Measurements from ENCODE around the gene SAMM50.

Gene SAMM50

DNA sequence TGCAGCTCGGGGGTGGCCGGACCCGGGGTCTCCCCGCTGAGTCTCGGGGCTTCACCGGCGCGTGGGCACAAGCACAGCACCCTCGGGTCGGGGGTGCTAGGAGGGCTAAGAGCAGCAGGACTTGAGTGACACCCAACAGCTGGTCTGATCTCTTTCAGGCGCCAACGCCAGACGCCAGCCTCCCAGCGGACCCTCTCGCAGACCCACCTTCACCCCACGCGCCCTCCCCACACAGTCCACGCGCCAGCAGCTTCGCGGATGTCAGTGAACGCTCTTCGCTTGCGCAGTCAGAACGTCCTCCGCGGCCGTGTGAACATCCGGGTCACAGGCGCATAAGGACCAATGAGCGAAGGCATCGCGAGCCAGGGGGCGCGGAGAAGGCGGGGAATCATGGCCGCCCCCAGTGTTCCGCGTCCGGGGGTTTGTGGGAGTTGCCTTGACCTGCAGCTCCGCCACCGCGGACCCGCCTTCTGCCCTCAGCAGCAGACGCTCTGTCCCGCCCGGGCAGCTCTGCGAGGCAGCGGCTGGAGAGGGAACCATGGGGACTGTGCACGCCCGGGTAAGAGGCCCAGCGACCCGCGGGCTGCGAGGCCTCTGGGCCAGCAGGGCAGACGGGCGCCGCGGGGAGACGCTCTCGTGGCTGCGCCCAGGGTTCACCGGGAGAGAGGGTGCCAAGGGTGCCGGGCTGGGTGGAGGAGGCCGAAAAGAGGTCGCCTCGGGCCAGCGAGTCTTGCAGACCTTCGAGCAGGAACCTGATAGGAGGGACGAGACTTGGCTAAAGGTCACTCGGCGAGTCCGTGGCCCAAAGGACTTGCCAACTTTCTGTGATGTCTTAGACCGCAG is at the start of gene SAMM50:
Gene SAMM50 (plus strand): TSS at position 403 of the 843 bp plus-strand sequence. CDS start 136 bp downstream, at position 539.
- ATAC-seq (replicated peaks) (peak; percentile 94), DNase-seq (peak; percentile 87)
- peaks cover 7 to 8% of the 10 kb centered on the region in 2 donors for H3K36me3 Mint-ChIP-seq
- no peaks in the 10 kb centered on the region for H3K9me3 Mint-ChIP-seq
- peaks cover 4 to 12% of the 10 kb centered on the region in 2 donors for H3K27me3 Mint-ChIP-seq
- H3K27ac Mint-ChIP-seq = peak within 1 kb of the TSS; percentile 97
- H3K4me3 Mint-ChIP-seq = peak within 1 kb of the TSS; percentile 87 to 95
- peaks cover 20 to 31% of the 10 kb centered on the region in 2 donors for H3K4me1 Mint-ChIP-seq

DNA sequence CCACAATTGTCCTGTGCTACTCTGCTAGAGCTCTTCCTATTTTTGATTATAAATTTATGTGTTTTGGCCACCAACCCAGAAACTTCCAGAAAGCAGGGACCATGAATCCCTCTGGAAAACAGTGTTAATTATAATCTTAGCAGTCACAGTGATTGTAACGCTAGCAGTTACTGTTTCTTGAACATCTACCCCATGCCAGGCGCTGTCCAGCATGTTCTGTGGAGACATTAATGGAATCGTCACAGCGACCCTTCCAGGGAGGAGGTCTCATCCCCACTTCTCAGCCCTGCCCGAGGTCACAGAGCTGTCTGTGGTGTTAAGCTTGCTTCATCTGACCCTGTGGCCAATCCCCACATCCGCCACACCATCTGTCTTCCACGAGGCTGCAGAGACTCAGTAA is 49.6 kb upstream of the SAMM50 start:
- no peaks in the 10 kb centered on the region for H3K36me3 Mint-ChIP-seq
- no peak overlapping the region for H3K27ac Mint-ChIP-seq
- ATAC-seq (replicated peaks) (no peak), DNase-seq (no peak)
- peaks cover 33 to 54% of the 10 kb centered on the region in 2 donors for H3K27me3 Mint-ChIP-seq
- no peak overlapping the region for H3K4me3 Mint-ChIP-seq
- no peaks in the 10 kb centered on the region for H3K9me3 Mint-ChIP-seq
- H3K4me1 Mint-ChIP-seq = no peaks in the 10 kb centered on the region

DNA sequence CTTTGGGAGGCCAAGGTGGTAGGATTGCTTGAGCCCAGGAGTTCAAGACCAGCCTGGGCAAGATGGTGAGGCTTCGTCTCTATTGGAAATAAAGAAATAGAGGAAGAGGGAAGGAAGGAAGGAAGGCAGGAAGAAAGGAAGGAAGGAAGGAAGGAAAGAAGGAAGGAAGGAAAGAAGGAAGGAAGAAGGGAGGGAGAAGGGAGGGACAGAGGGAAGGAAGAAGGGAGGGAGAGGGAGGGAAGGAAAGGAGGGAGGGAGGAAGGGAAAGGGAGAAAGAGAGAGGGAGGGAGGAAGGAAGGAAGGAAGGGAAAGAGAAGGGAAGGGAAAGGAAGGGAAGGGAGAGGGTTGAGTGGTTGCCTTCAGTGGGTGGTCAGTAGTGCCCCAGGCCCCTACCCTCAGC is 45.5 kb upstream of the SAMM50 start:
- Mint-ChIP-seq H3K27me3 (peaks cover 31 to 43% of the 10 kb centered on the region in 2 donors), H3K4me3 (no peak overlapping the region), H3K36me3 (no peaks in the 10 kb centered on the region), H3K27ac (no peak overlapping the region), H3K9me3 (peaks cover 0 to 2% of the 10 kb centered on the region in 2 donors), H3K4me1 (no peaks in the 10 kb centered on the region)
- ATAC-seq (replicated peaks) (no peak), DNase-seq (no peak)

DNA sequence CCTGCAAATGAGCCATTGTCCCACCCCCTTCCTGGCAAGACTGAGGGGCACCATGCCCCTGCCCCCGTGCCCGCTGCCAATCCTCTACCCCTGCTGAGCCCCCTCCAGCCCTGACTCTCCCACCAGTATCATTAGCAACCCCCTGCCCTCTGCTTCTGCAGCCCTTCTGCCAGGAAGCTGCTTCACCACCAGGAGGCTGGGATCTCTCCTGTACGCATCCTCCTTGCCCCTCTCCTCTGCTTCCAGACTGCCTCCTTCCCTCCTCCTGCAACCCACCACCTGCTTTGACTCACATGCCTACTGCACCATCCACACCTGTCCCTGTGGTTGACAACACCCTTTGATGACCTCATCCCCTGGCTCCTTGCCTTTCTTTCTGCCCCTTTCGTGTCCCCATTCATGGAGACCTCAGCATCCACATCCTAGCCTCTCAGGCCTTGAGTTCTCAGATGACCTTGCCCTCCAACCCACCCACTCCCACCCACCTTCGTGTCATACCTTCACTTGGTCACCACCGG is 45.0 kb upstream of the SAMM50 start:
- H3K36me3 Mint-ChIP-seq = no peaks in the 10 kb centered on the region
- H3K9me3 Mint-ChIP-seq = peaks cover 0 to 2% of the 10 kb centered on the region in 2 donors
- H3K4me1 Mint-ChIP-seq = no peaks in the 10 kb centered on the region

DNA sequence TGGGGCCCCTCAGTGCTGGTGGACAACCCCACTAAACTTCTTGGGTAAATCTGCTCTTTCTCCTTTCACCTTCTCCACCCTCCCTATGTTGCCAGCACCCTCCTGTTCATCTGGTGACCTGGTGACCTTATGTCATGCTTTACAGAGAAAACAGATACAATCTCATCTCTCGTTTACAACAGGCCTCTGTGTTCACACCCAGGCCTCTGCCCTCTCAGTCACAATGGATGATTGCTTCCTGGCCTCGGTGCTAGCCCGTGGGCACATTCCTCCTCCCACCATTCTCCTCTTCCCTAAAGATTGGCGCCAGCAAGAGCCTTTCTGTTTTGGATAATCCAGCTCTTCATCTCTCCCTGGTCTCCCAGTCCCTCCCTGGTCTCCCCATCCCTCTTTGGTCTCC is 43.9 kb upstream of the SAMM50 start:
- ATAC-seq (replicated peaks) (no peak), DNase-seq (no peak)
- H3K9me3 Mint-ChIP-seq = peaks cover 0 to 2% of the 10 kb centered on the region in 2 donors
- H3K4me3 Mint-ChIP-seq = no peak overlapping the region
- no peaks in the 10 kb centered on the region for H3K36me3 Mint-ChIP-seq
- H3K27ac Mint-ChIP-seq = no peak overlapping the region
- H3K27me3 Mint-ChIP-seq = peaks cover 28 to 43% of the 10 kb centered on the region in 2 donors
- H3K4me1 Mint-ChIP-seq = no peaks in the 10 kb centered on the region

More for the DNA sequence above, 45.0 kb upstream of the SAMM50 start:
- no peak overlapping the region for H3K27ac Mint-ChIP-seq
- H3K4me3 Mint-ChIP-seq = no peak overlapping the region
- ATAC-seq (replicated peaks) = no peak
- DNase-seq = no peak
- peaks cover 30 to 43% of the 10 kb centered on the region in 2 donors for H3K27me3 Mint-ChIP-seq

DNA sequence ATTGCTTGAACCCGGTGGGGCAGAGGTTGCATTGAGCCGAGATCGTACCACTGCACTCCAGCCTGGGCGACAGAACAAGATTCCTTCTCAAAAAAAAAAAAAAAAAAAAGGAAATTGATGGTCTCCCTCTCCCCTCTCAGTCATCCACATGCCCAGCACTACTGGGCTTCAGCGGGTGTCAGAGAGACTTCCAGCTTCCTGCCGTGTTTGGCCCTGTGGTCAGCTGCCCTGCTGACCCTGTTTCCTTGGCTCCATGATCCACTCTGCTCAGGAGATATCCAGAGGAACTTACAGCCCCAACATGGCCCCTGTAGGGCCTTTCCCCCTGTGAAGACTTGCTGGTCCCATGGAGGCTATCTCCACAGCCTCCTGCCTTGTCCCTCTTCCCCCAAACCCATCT is 37.7 kb upstream of the SAMM50 start:
- ATAC-seq (replicated peaks) (no peak), DNase-seq (no peak)
- Mint-ChIP-seq H3K27ac (no peak overlapping the region), H3K4me1 (no peaks in the 10 kb centered on the region), H3K9me3 (peaks cover 0 to 2% of the 10 kb centered on the region in 2 donors), H3K4me3 (no peak overlapping the region), H3K27me3 (peaks cover 45 to 52% of the 10 kb centered on the region in 2 donors), H3K36me3 (no peaks in the 10 kb centered on the region)

DNA sequence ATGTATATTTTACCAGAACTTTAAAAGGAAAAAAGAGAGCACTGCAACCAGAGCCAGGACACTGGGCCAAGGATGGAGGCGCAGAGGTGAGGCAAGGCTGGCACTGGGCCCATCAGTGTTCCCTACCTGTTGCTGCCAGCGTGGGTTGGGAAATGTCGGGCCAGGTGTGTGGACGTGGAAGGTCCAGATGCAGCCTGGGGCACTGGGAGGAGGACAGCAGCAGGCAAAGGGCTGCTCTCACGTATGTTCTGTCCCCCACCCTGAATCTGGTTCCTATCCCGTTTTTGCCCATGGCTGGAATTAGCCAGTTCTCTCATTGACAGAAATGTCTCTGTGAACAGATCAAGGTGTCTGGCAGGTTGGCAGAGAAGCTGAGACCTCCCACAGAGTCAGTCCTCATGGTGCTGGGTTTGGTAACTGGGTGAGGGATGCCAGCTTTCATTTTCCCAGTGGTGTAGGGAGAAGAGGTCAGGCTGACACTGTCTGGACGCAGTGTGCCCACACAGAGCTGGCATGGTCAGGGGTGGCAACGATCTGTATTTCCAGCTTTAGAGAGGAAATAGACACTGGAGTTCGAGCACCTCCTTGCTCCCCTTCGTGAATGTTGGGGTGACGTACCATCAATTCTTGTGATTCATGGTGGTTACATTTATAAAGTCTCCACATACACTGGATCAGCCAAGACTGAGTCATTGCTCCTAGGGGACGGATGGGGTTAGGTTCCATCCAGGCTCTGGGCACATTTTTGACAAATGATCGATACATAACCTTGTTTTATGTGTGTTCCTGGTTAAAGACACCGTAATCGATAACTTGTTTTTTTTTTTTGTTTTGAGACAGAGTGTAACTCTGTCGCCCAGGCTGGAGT is 35.9 kb upstream of the SAMM50 start:
- H3K9me3 Mint-ChIP-seq = no peaks in the 10 kb centered on the region
- DNase-seq (no peak), ATAC-seq (replicated peaks) (no peak)
- peaks cover 0 to 2% of the 10 kb centered on the region in 2 donors for H3K36me3 Mint-ChIP-seq
- peaks cover 51 to 64% of the 10 kb centered on the region in 2 donors for H3K27me3 Mint-ChIP-seq
- H3K4me3 Mint-ChIP-seq = no peak overlapping the region
- no peak overlapping the region for H3K27ac Mint-ChIP-seq
- peaks cover 6 to 13% of the 10 kb centered on the region in 2 donors for H3K4me1 Mint-ChIP-seq

DNA sequence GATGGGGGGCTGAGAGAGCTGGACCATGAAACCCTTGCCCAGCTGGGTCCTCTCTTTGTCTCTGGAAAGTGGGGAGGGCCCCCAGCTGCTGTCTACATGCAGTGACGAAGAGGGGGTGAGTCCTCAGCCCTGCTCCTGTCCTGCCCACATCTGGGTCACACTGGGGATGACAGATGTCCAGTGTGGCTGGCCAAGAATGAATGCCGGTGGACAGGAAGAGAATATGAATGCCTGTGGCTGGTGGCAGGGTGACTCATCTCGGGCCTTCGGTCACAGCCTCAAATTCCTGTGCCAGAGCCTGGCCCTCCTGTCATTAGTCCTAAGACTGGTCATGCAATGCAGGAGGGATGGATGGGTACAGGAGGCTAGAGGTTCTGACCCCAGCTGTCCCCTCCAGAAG is 33.9 kb upstream of the SAMM50 start:
- Mint-ChIP-seq H3K4me3 (no peak overlapping the region), H3K27ac (no peak overlapping the region), H3K27me3 (peaks cover 66 to 81% of the 10 kb centered on the region in 2 donors), H3K36me3 (peaks cover 0 to 2% of the 10 kb centered on the region in 2 donors), H3K9me3 (no peaks in the 10 kb centered on the region), H3K4me1 (peaks cover 6 to 18% of the 10 kb centered on the region in 2 donors)
- DNase-seq (no peak), ATAC-seq (replicated peaks) (no peak)

DNA sequence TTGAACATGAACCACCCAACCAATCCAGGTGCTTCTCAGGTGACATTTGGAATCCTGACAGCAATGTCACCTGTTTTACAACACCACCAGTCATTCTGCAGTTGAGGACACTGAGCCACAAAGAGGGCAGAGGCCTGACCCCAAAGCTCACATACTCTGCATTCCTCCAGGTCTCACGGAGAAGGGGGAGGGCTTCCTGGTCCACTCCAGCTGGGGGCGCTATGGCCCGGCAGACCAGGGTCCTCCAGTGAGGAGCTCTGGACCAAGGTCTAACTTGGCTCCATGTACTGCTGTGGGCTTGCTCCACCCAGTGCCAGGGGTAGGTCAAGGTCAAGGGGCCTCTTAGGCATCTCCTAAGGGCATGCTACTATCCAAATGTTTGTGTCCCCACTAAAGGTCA is 33.1 kb upstream of the SAMM50 start:
- no peak for ATAC-seq (replicated peaks)
- no peak overlapping the region for H3K4me3 Mint-ChIP-seq
- H3K9me3 Mint-ChIP-seq = no peaks in the 10 kb centered on the region
- H3K27ac Mint-ChIP-seq = no peak overlapping the region
- H3K36me3 Mint-ChIP-seq = peaks cover 0 to 2% of the 10 kb centered on the region in 2 donors
- DNase-seq = no peak
- H3K27me3 Mint-ChIP-seq = peaks cover 62 to 76% of the 10 kb centered on the region in 2 donors
- peaks cover 6 to 18% of the 10 kb centered on the region in 2 donors for H3K4me1 Mint-ChIP-seq

DNA sequence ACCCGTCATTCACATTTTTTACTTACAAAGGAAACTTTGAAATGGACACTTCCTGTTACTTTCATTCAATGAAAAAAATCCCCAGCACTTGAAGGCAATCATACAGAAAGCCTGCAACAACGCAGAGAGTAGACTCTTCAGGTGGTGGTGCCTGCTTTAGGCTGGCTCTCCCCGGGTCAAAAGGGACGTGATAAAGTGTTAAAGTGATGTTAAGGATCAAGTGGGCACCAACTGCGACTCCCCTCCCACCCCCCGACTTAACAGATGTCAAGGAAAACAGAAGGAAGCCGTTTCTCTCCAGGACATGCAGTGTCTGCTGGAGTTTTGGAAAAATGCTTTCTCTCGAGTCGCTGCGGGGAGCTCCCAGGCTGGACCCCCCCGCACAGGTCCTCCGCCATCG is 32.1 kb upstream of the SAMM50 start:
- Mint-ChIP-seq H3K27me3 (peaks cover 53 to 72% of the 10 kb centered on the region in 2 donors), H3K27ac (peak overlapping the region; percentile 80), H3K4me1 (peaks cover 6 to 18% of the 10 kb centered on the region in 2 donors), H3K36me3 (peaks cover 0 to 2% of the 10 kb centered on the region in 2 donors), H3K4me3 (peak overlapping the region; percentile 78 to 80), H3K9me3 (no peaks in the 10 kb centered on the region)
- ATAC-seq (replicated peaks) (peak; percentile 74 to 78), DNase-seq (peak; percentile 9)

DNA sequence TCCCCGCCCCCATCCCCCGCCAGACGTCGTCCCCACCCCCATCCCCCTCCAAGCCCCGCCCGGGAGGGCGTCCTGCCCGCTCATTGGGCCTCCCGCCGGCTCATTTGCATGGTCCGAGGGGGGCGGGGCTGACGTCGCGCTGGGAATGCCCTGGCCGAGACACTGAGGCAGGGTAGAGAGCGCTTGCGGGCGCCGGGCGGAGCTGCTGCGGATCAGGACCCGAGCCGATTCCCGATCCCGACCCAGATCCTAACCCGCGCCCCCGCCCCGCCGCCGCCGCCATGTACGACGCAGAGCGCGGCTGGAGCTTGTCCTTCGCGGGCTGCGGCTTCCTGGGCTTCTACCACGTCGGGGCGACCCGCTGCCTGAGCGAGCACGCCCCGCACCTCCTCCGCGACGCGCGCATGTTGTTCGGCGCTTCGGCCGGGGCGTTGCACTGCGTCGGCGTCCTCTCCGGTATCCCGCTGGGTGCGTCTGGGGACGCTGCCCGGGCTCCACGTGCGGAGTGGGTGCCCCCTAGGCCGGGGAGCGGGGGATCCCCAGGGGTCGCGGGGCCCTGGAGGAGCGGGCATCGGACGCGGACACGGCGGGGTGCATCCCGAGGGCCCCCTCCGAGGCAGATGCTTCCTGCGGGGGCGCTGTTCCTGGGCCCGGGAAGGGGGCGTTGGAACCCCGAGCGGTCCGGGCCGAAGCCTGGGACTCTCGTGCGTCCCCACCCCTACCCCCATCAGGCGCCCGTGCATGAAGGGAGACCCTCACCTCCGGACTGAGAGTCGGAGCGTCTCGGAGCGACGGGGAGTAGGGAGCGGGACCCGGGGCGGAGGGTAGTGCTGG is 31.4 kb upstream of the SAMM50 start, which contains the start of gene PNPLA3:
Gene PNPLA3 (plus strand): TSS at position 175 of the 834 bp plus-strand sequence. CDS start 107 bp downstream, at position 282.
- ATAC-seq (replicated peaks) (peak; percentile 87 to 88), DNase-seq (peak; percentile 48)
- H3K27me3 Mint-ChIP-seq = peaks cover 51 to 69% of the 10 kb centered on the region in 2 donors
- peaks cover 6 to 18% of the 10 kb centered on the region in 2 donors for H3K4me1 Mint-ChIP-seq
- peak within 1 kb of the TSS; percentile 88 for H3K27ac Mint-ChIP-seq
- H3K9me3 Mint-ChIP-seq = no peaks in the 10 kb centered on the region
- H3K36me3 Mint-ChIP-seq = peaks cover 0 to 2% of the 10 kb centered on the region in 2 donors
- H3K4me3 Mint-ChIP-seq = peak within 1 kb of the TSS; percentile 78 to 84

DNA sequence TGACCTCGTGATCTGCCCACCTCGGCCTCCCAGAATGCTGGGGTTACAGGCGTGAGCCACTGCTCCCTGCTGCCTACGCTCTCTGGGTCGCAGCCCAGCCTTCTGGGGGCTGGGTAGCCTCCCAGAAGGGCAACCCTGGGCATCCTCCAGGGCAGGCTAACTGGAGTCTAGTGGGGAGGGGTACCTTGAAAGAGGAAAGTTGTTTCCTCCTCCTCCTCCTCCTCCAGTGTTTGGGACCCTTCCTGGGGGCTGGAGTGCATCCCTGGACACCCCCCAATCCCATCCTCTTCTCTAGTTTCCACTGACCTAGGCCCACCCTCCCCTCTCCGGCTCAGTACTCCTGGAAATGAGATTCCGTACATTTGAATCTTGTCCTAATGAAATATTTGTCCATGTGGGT is 30.4 kb upstream of the SAMM50 start:
- Mint-ChIP-seq H3K4me3 (peak overlapping the region; percentile 65 to 77), H3K4me1 (peaks cover 6 to 18% of the 10 kb centered on the region in 2 donors), H3K9me3 (no peaks in the 10 kb centered on the region), H3K36me3 (peaks cover 0 to 2% of the 10 kb centered on the region in 2 donors), H3K27ac (peak overlapping the region; percentile 42), H3K27me3 (peaks cover 44 to 61% of the 10 kb centered on the region in 2 donors)
- ATAC-seq (replicated peaks) = no peak
- DNase-seq = no peak
